Stimulated activated CD4-positive, alpha-beta T cell treated with anti-CD3 and anti-CD28 coated beads, Interleukin-2, amount 100 ng/mL, for 4 hours (primary cell): Measurements from ENCODE around the gene ZNF426.

Experiments used
- DNase-seq: peaks from one replicate; pipeline ENCODE4 v3.0.0-alpha.2; 2020; ENCODE audit warnings: low read depth

The ZNF426 gene

GRCh38 chr19:9498183-9498902, 40.1 kb downstream of the ZNF426 start, which contains the start of gene ZNF560:
Gene ZNF560 (minus strand): TSS chr19:9498616. CDS start chr19:9475313, 23,303 bp downstream.
- DNase-seq: no peak

GRCh38 chr19:9494096-9494495, 44.3 kb downstream of the ZNF426 start:
- DNase-seq: no peak

GRCh38 chr19:9487016-9487415, 51.4 kb downstream of the ZNF426 start:
- no peak for DNase-seq

GRCh38 chr19:9485140-9485539, 53.3 kb downstream of the ZNF426 start:
- no peak for DNase-seq

GRCh38 chr19:9474975-9475374, 63.5 kb downstream of the ZNF426 start:
- DNase-seq: no peak
